CD14-positive monocyte (primary cell): ENCODE measurements around the gene PHLPP1. TPM values are rescaled to one million over a fixed set of nuclear protein-coding genes. Genes with fewer than 3 reads are reported as not detected.

Experiments
- DNase-seq, 3 donors: peaks; one replicate each; pipeline ENCODE4 v3.0.0-alpha.2; 2011 to 2022
- H2AFZ ChIP-seq: 2 replicates; pipeline ENCODE4 v1.6.0; 2012; ENCODE audit warnings: mild to moderate bottlenecking, low read depth, low read length, inconsistent platforms; ENCODE audit not compliant: insufficient read depth, poor library complexity, severe bottlenecking
- H3K27ac ChIP-seq, 2 donors: 1 replicate in 1 of 2; 2 replicates in 1 of 2; pipeline ENCODE4 v1.5.1; 2012 to 2013; ENCODE audit warnings: low read length in 2 of 2, control low read depth in 1 of 2, inconsistent platforms in 1 of 2, low read depth in 1 of 2, mild to moderate bottlenecking in 1 of 2
- H3K27me3 ChIP-seq, 2 donors: one replicate each; pipeline versions ENCODE4 v1.6.0 to v1.6.1; 2011 to 2013; ENCODE audit warnings: low read length in 2 of 2; ENCODE audit not compliant: control insufficient read depth in 2 of 2, insufficient read depth in 2 of 2
- H3K36me3 ChIP-seq, 2 donors: replicated peaks in 1 of 2; 1 replicate in 1 of 2; 2 replicates in 1 of 2; pipeline versions ENCODE4 v1.5.1 to v1.6.1; 2012 to 2013; ENCODE audit warnings: low read length in 2 of 2, control low read depth in 1 of 2, inconsistent platforms in 1 of 2, mild to moderate bottlenecking in 1 of 2; ENCODE audit not compliant: insufficient read depth in 2 of 2, control insufficient read depth in 1 of 2
- H3K4me1 ChIP-seq, 2 donors: 1 replicate in 1 of 2; 2 replicates in 1 of 2; pipeline versions ENCODE4 v1.5.1 to v1.6.1; 2012 to 2013; ENCODE audit warnings: low read length in 2 of 2, control low read depth in 1 of 2, inconsistent platforms in 1 of 2, mild to moderate bottlenecking in 1 of 2, moderate library complexity in 1 of 2; ENCODE audit not compliant: insufficient read depth in 2 of 2, control insufficient read depth in 1 of 2
- H3K4me2 ChIP-seq: replicated peaks from 2 replicates; pipeline ENCODE3; 2012; ENCODE audit warnings: low read length, moderate library complexity, mild to moderate bottlenecking; ENCODE audit not compliant: poor library complexity, severe bottlenecking; ENCODE audit errors: extremely low read depth
- H3K4me3 ChIP-seq, 3 experiments: fragments of 200-600 bp in 1 of 3; sonication (generic) in 1 of 3; replicated peaks in 1 of 3; 1 replicate in 2 of 3; 2 replicates in 1 of 3; pipeline ENCODE4 v1.5.1; 2011 to 2013; ENCODE audit warnings: low read length in 3 of 3, mild to moderate bottlenecking in 3 of 3, control low read depth in 2 of 3, low read depth in 2 of 3, inconsistent platforms in 1 of 3, moderate library complexity in 1 of 3
- H3K79me2 ChIP-seq: 2 replicates; pipeline ENCODE4 v1.6.0; 2012; ENCODE audit warnings: mild to moderate bottlenecking, control low read depth, inconsistent platforms, low read length, moderate library complexity; ENCODE audit not compliant: insufficient read depth
- H3K9ac ChIP-seq: 2 replicates; pipeline ENCODE4 v1.6.0; 2017; ENCODE audit warnings: low read length, mild to moderate bottlenecking; ENCODE audit not compliant: insufficient read depth, poor library complexity, severe bottlenecking
- H3K9me3 ChIP-seq, 2 donors: replicated peaks in 1 of 2; 1 replicate in 1 of 2; 2 replicates in 1 of 2; pipeline versions ENCODE4 v1.5.1 to v1.6.1; 2012 to 2013; ENCODE audit warnings: low read length in 2 of 2, control low read depth in 1 of 2; ENCODE audit not compliant: control insufficient read depth in 1 of 2, insufficient read depth in 1 of 2
- H4K20me1 ChIP-seq: 2 replicates; pipeline ENCODE4 v1.6.0; 2012; ENCODE audit warnings: mild to moderate bottlenecking, low read length, control low read depth, moderate library complexity; ENCODE audit not compliant: insufficient read depth
- H3K27ac Mint-ChIP-seq, 7 donors: one replicate each; pipeline ENCODE4 v1.8.0; 2020; ENCODE audit warnings: mild to moderate bottlenecking in 7 of 7, mixed read lengths in 7 of 7, moderate library complexity in 6 of 7, inconsistent platforms in 2 of 7
- H3K27me3 Mint-ChIP-seq, 3 donors: one replicate each; pipeline ENCODE4 v1.8.0; 2021 to 2022; ENCODE audit warnings: low read depth in 3 of 3, mild to moderate bottlenecking in 3 of 3, mixed read lengths in 3 of 3, moderate library complexity in 3 of 3, inconsistent platforms in 1 of 3
- H3K36me3 Mint-ChIP-seq, 2 donors: one replicate each; pipeline ENCODE4 v1.8.0; 2020; ENCODE audit warnings: mixed read lengths in 2 of 2, inconsistent platforms in 1 of 2, mild to moderate bottlenecking in 1 of 2
- H3K4me1 Mint-ChIP-seq: one replicate; pipeline ENCODE4 v1.8.0; 2020; ENCODE audit warnings: mild to moderate bottlenecking, mixed read lengths
- H3K4me3 Mint-ChIP-seq, 2 donors: one replicate each; pipeline ENCODE4 v1.8.0; 2020; ENCODE audit warnings: mild to moderate bottlenecking in 2 of 2, mixed read lengths in 2 of 2, moderate library complexity in 1 of 2
- H3K9me3 Mint-ChIP-seq, 7 donors: one replicate each; pipeline ENCODE4 v1.8.0; 2020 to 2022; ENCODE audit warnings: mixed read lengths in 7 of 7, mild to moderate bottlenecking in 6 of 7, moderate library complexity in 6 of 7, inconsistent platforms in 2 of 7
- whole genome bisulfite sequencing: methylation state at CpG from one replicate; pipeline ENCODE4 v1.1.5; 2013; ENCODE audit warnings: missing lambda C conversion rate; ENCODE audit not compliant: insufficient coverage; 5-methylcytosine and 5-hydroxymethylcytosine counted together
- intact Hi-C, 2 donors: fragments of 100-400 bp; cut with micrococcal nuclease; formaldehyde crosslinking; loops; one replicate each; pipeline versions ENCODE4 v1.15.0 to v1.15.1; 2023
- polyA plus RNA-seq, 3 donors: library from polyadenylated mRNA; depleted of rRNA in 1 of 3; unstranded in 2 of 3; stranded (reverse) in 1 of 3; fragments of 300-500 nt in 2 of 3; fragments of >200 nt in 1 of 3; fragmentation: Illumina TruSeq in 2 of 3; gene quantifications; 1 replicate in 2 of 3; 2 replicates in 1 of 3; pipeline ENCODE4 v1.2.3, GENCODE V29; 2012 to 2021
- TF ChIP-seq, protein P1 (sequence below): fragments of 200-600 bp; IDR thresholded peaks from one replicate; pipeline ENCODE4 v1.8.0; 2022; ENCODE audit warnings: antibody characterized with exemption, mild to moderate bottlenecking

Gene PHLPP1
- polyA plus RNA-seq, 3 donors: 0.04 to 2.0 (median 0.55) TPM

GRCh38 chr18:62792016-62792415 is 76.7 kb downstream of the PHLPP1 start:
- H2AFZ ChIP-seq: no peak overlapping the region
- Mint-ChIP-seq H3K9me3 (no peaks in the 10 kb centered on the region), H3K27ac (no peak overlapping the region), H3K36me3 (no peaks in the 10 kb centered on the region), H3K4me1 (no peaks in the 10 kb centered on the region), H3K27me3 (peaks cover 0 to 3% (median 0%) of the 10 kb centered on the region in 3 donors), H3K4me3 (no peak overlapping the region)
- intact Hi-C loops: no loop called here
- no peak overlapping the region for H3K27ac ChIP-seq
- H3K9me3 ChIP-seq: no peaks in the 10 kb centered on the region
- H3K36me3 ChIP-seq: no peaks in the 10 kb centered on the region
- no CpG with 5 or more reads among the region's 1 CpG for WGBS
- no peaks in the 10 kb centered on the region for H3K27me3 ChIP-seq
- TF ChIP-seq, protein P1, sequence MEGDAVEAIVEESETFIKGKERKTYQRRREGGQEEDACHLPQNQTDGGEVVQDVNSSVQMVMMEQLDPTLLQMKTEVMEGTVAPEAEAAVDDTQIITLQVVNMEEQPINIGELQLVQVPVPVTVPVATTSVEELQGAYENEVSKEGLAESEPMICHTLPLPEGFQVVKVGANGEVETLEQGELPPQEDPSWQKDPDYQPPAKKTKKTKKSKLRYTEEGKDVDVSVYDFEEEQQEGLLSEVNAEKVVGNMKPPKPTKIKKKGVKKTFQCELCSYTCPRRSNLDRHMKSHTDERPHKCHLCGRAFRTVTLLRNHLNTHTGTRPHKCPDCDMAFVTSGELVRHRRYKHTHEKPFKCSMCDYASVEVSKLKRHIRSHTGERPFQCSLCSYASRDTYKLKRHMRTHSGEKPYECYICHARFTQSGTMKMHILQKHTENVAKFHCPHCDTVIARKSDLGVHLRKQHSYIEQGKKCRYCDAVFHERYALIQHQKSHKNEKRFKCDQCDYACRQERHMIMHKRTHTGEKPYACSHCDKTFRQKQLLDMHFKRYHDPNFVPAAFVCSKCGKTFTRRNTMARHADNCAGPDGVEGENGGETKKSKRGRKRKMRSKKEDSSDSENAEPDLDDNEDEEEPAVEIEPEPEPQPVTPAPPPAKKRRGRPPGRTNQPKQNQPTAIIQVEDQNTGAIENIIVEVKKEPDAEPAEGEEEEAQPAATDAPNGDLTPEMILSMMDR: no peak
- H3K4me3 ChIP-seq: no peak overlapping the region
- no peak for DNase-seq
- H4K20me1 ChIP-seq: no peaks in the 10 kb centered on the region
- H3K9ac ChIP-seq: no peak overlapping the region
- H3K4me1 ChIP-seq: no peaks in the 10 kb centered on the region
- H3K4me2 ChIP-seq: no peak overlapping the region
- peaks cover 8% of the 10 kb centered on the region for H3K79me2 ChIP-seq

GRCh38 chr18:62795813-62796212 is 80.5 kb downstream of the PHLPP1 start:
- intact Hi-C loops: no loop called here
- no peak for DNase-seq
- H3K27me3 ChIP-seq: no peaks in the 10 kb centered on the region
- H3K27ac ChIP-seq: no peak overlapping the region
- H2AFZ ChIP-seq: no peak overlapping the region
- no peaks in the 10 kb centered on the region for H4K20me1 ChIP-seq
- no CpG with 5 or more reads among the region's 3 CpGs for whole genome bisulfite sequencing
- no peak overlapping the region for H3K4me3 ChIP-seq
- no peak overlapping the region for H3K4me2 ChIP-seq
- TF ChIP-seq, protein P1: no peak
- peaks cover 7% of the 10 kb centered on the region for H3K79me2 ChIP-seq
- Mint-ChIP-seq H3K27me3 (peaks cover 0 to 1% (median 0%) of the 10 kb centered on the region in 3 donors), H3K27ac (no peak overlapping the region), H3K4me3 (no peak overlapping the region), H3K9me3 (no peaks in the 10 kb centered on the region), H3K4me1 (peaks cover 19% of the 10 kb centered on the region), H3K36me3 (no peaks in the 10 kb centered on the region)
- no peaks in the 10 kb centered on the region for H3K9me3 ChIP-seq
- H3K4me1 ChIP-seq: no peaks in the 10 kb centered on the region
- no peak overlapping the region for H3K9ac ChIP-seq
- H3K36me3 ChIP-seq: no peaks in the 10 kb centered on the region
